ENCODE results near the gene ATE1.
"Not testable (repeated sequence)": the region's sequence is repeated elsewhere in the genome, so short reads cannot be mapped to it uniquely, and the experiment has no call there.

- TF ChIP-seq POLR2A (IDR thresholded peaks at IDR 0.05; ENCODE audit: low read depth, low read length); CTCF (IDR thresholded peaks at IDR 0.05; ENCODE audit: extremely low read depth in 1 of 2, insufficient read depth in 1 of 2, low read depth in 1 of 2, low read length in 2 of 2); FOS (IDR thresholded peaks at IDR 0.05; ENCODE audit: borderline replicate concordance, insufficient read depth, low read length); MAX (IDR thresholded peaks at IDR 0.05; ENCODE audit: insufficient read depth, insufficient read length); POLR2AphosphoS5 (IDR thresholded peaks at IDR 0.05; ENCODE audit: insufficient read depth, low read depth, low read length); GATA2 (IDR thresholded peaks at IDR 0.05; ENCODE audit: insufficient read depth, insufficient read length, low read depth, low read length); EZH2 (IDR thresholded peaks at IDR 0.05; ENCODE audit: borderline replicate concordance, low read depth, low read length, severe bottlenecking); JUN (IDR thresholded peaks at IDR 0.05; ENCODE audit: borderline replicate concordance, insufficient read depth, insufficient read length, low read depth): not testable (repeated sequence)
Observed at GRCh38 chr10:121969086-121969485, 41.3 kb upstream of the ATE1 start.
